Thyroid gland (tissue), 4 donors: ENCODE data around the gene SYN1. TPM values are rescaled to one million over a fixed set of nuclear protein-coding genes. Genes with fewer than 3 reads are reported as not detected.

Experiments
- DNase-seq, 2 donors: peaks; one replicate each; pipeline ENCODE4 v3.0.0-alpha.2; 2019
- H3K27ac ChIP-seq, 3 donors: fragments of 200-600 bp; sonication (generic); 1 replicate in 2 of 3; 2 replicates in 1 of 3; pipeline ENCODE4 v1.5.1; 2016 to 2019; ENCODE audit warnings: mild to moderate bottlenecking in 1 of 3, moderate library complexity in 1 of 3
- H3K27me3 ChIP-seq: fragments of 200-600 bp; sonication (generic); one replicate; pipeline ENCODE4 v1.5.1; 2019
- H3K36me3 ChIP-seq, 2 donors: fragments of 200-600 bp; sonication (generic); one replicate each; pipeline ENCODE4 v1.5.1; 2016 to 2019
- H3K4me1 ChIP-seq, 2 donors: fragments of 200-600 bp; sonication (generic); one replicate each; pipeline ENCODE4 v1.5.1; 2017 to 2019
- H3K4me3 ChIP-seq, 3 donors: fragments of 200-600 bp; sonication (generic); replicated peaks in 1 of 3; 1 replicate in 2 of 3; 2 replicates in 1 of 3; pipeline ENCODE4 v1.5.1; 2016; ENCODE audit warnings: mild to moderate bottlenecking in 1 of 3
- H3K9me3 ChIP-seq: fragments of 200-600 bp; sonication (generic); one replicate; pipeline ENCODE4 v1.5.1; 2017
- POLR2A ChIP-seq, 2 donors: fragments of 450-650 bp; IDR thresholded peaks; one replicate each; pipeline ENCODE4 v1.6.1; 2017; ENCODE audit warnings: antibody characterized with exemption in 2 of 2, mild to moderate bottlenecking in 2 of 2, moderate library complexity in 1 of 2
- whole genome bisulfite sequencing, 2 donors: methylation state at CpG; one replicate each; pipeline ENCODE4 v1.1.5; 2017; 5-methylcytosine and 5-hydroxymethylcytosine counted together
- intact Hi-C: fragments of 100-400 bp; cut with DNase I; formaldehyde crosslinking; loops from one replicate; pipeline ENCODE4 v1.15.1; 2023
- total RNA-seq, 4 donors: library from RNA; depleted of rRNA; stranded (reverse); fragments of >200 nt; gene quantifications; one replicate each; pipeline ENCODE4 v1.2.3, GENCODE V29; 2016
- TF ChIP-seq, protein P1 (sequence below), 6 experiments: fragments of 200-600 bp in 3 of 6; fragments of 450-650 bp in 3 of 6; sonication (generic) in 3 of 6; IDR thresholded peaks; one replicate each; pipeline ENCODE4 v1.5.1; 2016 to 2019; ENCODE audit warnings: antibody characterized with exemption in 6 of 6, mild to moderate bottlenecking in 2 of 6, inconsistent platforms in 1 of 6, moderate library complexity in 1 of 6

Gene SYN1
- total RNA-seq, 4 donors from 2014 or later = 0.13 to 0.15 TPM; not detected in 2

DNA sequence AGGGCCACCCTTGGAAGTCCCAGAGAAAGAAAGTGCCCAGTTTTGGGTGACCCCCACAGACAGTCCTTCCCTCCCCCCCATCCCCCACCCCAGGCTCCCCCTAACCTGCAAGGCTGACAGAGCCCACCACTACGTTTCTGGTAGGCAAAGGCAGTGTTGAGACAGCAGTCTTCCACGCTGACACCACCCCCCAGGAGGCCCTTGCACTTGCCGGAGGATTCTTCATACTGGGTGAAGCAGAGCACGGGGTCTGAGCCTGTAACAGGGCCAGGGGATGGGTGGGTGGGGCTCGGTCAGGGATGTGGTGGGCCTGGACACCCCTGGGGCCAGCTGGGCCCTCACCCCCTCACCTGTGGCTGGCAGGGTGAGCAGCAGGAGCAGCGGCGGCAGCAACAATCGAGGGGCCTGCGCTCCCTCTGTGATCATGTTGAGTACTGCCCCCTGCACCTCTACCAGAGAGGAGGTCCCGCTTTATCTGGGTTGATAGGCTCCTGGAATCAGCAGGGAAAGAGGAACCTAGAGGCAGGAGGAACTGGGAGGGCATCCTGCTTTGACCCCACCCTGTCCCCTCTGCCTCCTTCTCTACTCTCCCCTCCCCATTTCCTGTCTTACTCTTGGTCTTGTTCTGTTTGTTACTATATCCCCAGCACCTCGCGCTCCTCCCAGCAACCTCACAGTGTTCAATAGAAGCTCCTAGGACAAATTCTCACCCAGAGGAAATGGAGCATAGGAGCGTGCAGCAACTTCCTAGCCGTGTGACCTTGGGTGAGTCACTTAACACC, 10.0 kb upstream of the SYN1 start, which contains the start of gene CFP:
TSS of gene CFP (minus strand) at position 512 of the 782 bp plus-strand sequence. CDS start at position 426, 86 bp downstream.
- no peak for DNase-seq
- no peak within 1 kb of the TSS for H3K4me3 ChIP-seq
- intact Hi-C loops = no loop called here
- 24 to 61% methylated on average over 5 to 6 of the region's 14 CpGs for WGBS, 2 donors
- H3K36me3 ChIP-seq = no peaks in the 10 kb centered on the region
- H3K9me3 ChIP-seq = no peaks in the 10 kb centered on the region
- TF ChIP-seq, protein P1, sequence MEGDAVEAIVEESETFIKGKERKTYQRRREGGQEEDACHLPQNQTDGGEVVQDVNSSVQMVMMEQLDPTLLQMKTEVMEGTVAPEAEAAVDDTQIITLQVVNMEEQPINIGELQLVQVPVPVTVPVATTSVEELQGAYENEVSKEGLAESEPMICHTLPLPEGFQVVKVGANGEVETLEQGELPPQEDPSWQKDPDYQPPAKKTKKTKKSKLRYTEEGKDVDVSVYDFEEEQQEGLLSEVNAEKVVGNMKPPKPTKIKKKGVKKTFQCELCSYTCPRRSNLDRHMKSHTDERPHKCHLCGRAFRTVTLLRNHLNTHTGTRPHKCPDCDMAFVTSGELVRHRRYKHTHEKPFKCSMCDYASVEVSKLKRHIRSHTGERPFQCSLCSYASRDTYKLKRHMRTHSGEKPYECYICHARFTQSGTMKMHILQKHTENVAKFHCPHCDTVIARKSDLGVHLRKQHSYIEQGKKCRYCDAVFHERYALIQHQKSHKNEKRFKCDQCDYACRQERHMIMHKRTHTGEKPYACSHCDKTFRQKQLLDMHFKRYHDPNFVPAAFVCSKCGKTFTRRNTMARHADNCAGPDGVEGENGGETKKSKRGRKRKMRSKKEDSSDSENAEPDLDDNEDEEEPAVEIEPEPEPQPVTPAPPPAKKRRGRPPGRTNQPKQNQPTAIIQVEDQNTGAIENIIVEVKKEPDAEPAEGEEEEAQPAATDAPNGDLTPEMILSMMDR (IDR thresholded peaks at IDR 0.05) = no peak
- TF ChIP-seq POLR2A (IDR thresholded peaks at IDR 0.05) = no peak
- H3K27me3 ChIP-seq = no peaks in the 10 kb centered on the region
- H3K4me1 ChIP-seq = no peaks in the 10 kb centered on the region
- no peak within 1 kb of the TSS for H3K27ac ChIP-seq

DNA sequence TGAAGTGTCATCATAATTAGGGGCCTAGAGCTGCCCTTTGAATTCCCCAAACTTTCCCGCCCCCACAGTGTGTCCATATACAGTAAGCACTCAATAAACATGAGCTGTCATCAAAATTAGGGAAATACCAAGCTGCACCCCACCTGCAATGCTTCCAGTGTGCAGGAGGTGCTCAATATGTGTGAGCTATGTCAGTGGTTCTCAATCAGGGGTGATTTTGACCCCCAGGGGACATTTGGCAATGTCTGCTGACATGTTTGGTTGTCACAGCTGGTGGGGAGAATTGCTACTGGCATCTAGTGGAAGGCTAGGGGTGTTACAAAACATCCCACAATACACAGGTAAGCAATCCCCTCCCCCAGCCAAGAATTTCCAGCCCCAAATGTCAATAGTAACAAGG, 9.3 kb upstream of the SYN1 start:
- DNase-seq = no peak
- H3K4me3 ChIP-seq = no peak overlapping the region
- TF ChIP-seq, protein P1 (IDR thresholded peaks at IDR 0.05) = no peak
- no peak for TF ChIP-seq POLR2A (IDR thresholded peaks at IDR 0.05)
- no peaks in the 10 kb centered on the region for H3K9me3 ChIP-seq
- H3K27ac ChIP-seq = no peak overlapping the region
- H3K4me1 ChIP-seq = no peaks in the 10 kb centered on the region
- 100% methylated on average over 1 of the region's 1 CpG; no CpG with 5 or more reads in 1 of the 2 donors for WGBS, 2 donors
- intact Hi-C loops = no loop called here
- no peaks in the 10 kb centered on the region for H3K36me3 ChIP-seq
- no peaks in the 10 kb centered on the region for H3K27me3 ChIP-seq

DNA sequence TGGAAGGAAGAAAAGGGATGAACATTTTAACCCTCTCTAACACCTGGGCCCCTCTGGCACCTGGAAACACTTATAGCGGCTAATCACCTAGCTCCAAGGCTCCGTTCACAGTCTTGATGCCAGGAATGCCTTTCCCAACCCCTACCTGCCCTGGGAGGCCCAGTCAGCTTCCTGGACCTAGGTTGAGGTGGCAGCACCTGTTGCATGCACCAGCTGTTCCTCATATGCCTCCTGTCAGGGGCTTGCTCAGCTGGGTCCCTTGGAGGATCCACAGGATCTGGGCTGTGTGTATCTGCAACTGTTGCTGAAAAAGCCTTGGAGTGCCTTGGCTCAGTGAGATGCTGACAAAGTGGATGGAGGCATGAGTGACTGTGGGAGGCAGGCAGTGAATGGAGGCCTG, 5.7 kb upstream of the SYN1 start:
- no peaks in the 10 kb centered on the region for H3K27me3 ChIP-seq
- no peak for DNase-seq
- no peaks in the 10 kb centered on the region for H3K9me3 ChIP-seq
- H3K36me3 ChIP-seq = no peaks in the 10 kb centered on the region
- H3K27ac ChIP-seq = no peak overlapping the region
- intact Hi-C loops = no loop called here
- H3K4me3 ChIP-seq = no peak overlapping the region
- H3K4me1 ChIP-seq = no peaks in the 10 kb centered on the region
- WGBS, 2 donors = 75 to 92% methylated on average over 2 of the region's 2 CpGs
- no peak for TF ChIP-seq POLR2A (IDR thresholded peaks at IDR 0.05)
- TF ChIP-seq, protein P1 (IDR thresholded peaks at IDR 0.05) = no peak

DNA sequence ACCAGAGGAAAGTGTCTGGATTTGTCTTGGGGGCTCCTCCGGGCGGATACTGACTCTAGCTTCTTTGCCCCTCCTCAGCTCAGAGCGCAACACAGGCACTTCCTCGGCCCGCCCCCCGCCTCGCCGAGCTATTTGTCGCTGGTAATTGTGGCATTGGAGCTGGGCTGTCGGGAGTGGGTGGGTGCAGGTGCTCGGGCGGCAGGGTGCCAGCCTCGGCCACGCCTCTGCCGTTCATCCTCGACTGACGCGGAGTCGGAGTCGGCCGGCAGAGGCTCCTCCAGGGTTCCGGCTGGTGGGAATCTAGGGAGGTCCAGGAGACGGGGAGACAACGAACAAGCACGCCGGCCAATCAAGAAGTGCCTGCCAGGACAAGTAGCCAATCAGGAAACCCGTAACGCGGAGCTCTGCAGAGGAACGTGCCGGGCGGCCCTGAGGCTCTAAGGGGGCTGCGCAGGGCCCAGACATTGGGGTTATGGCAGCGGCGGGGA, 3.9 kb upstream of the SYN1 start:
- no peak overlapping the region for H3K4me3 ChIP-seq
- TF ChIP-seq POLR2A (IDR thresholded peaks at IDR 0.05) = no peak
- TF ChIP-seq, protein P1 (IDR thresholded peaks at IDR 0.05) = no peak
- H3K36me3 ChIP-seq = no peaks in the 10 kb centered on the region
- intact Hi-C loops = no loop called here
- peak; percentile 34 to 42 for DNase-seq
- H3K27ac ChIP-seq = no peak overlapping the region
- H3K4me1 ChIP-seq = no peaks in the 10 kb centered on the region
- H3K27me3 ChIP-seq = no peaks in the 10 kb centered on the region
- H3K9me3 ChIP-seq = no peaks in the 10 kb centered on the region
- WGBS, 2 donors = 10% methylated on average over 2 of the region's 35 CpGs; no CpG with 5 or more reads in 1 of the 2 donors

DNA sequence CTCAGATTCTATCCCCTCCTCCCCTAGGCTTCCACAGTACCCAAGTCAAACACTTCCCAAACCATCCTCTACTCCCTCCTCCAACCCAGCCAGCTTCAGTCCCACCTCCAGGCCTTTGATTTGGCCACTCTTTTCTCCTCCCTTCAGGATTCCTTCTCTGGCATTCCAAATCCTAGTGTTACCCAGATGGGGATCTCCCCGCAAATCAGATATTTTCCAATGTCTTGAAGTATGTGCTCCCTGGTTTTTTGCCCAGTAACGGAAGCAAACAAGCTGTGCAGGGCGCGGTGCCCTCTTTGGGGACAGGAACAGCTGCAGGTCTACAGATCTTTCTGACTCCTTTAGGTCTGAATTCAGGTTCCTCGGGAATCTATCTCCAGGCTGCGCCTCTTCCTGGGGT, 2.2 kb upstream of the SYN1 start:
- no peaks in the 10 kb centered on the region for H3K36me3 ChIP-seq
- H3K27ac ChIP-seq = no peak overlapping the region
- DNase-seq = no peak
- H3K4me3 ChIP-seq = no peak overlapping the region
- H3K4me1 ChIP-seq = no peaks in the 10 kb centered on the region
- H3K9me3 ChIP-seq = no peaks in the 10 kb centered on the region
- TF ChIP-seq, protein P1 (IDR thresholded peaks at IDR 0.05) = no peak
- no peak for TF ChIP-seq POLR2A (IDR thresholded peaks at IDR 0.05)
- H3K27me3 ChIP-seq = no peaks in the 10 kb centered on the region
- intact Hi-C loops = no loop called here
- 87 to 91% methylated on average over 6 of the region's 6 CpGs for WGBS, 2 donors
